HG02852 (cell line): ENCODE measurements around the gene PAPSS2.
A peak's percentile ranks its signal among the peaks of the same experiment; 100 is the strongest.
"Not testable (repeated sequence)": the region's sequence is repeated elsewhere in the genome, so short reads cannot be mapped to it uniquely, and the experiment has no call there.

ENCODE experiments used
- ATAC-seq: cut with Tn5 transposase; IDR thresholded peaks from one replicate; pipeline ENCODE4 v1.9.1; 2021; ENCODE audit warnings: mild to moderate bottlenecking, moderate library complexity; ENCODE audit not compliant: unreplicated experiment

PAPSS2 gene

DNA sequence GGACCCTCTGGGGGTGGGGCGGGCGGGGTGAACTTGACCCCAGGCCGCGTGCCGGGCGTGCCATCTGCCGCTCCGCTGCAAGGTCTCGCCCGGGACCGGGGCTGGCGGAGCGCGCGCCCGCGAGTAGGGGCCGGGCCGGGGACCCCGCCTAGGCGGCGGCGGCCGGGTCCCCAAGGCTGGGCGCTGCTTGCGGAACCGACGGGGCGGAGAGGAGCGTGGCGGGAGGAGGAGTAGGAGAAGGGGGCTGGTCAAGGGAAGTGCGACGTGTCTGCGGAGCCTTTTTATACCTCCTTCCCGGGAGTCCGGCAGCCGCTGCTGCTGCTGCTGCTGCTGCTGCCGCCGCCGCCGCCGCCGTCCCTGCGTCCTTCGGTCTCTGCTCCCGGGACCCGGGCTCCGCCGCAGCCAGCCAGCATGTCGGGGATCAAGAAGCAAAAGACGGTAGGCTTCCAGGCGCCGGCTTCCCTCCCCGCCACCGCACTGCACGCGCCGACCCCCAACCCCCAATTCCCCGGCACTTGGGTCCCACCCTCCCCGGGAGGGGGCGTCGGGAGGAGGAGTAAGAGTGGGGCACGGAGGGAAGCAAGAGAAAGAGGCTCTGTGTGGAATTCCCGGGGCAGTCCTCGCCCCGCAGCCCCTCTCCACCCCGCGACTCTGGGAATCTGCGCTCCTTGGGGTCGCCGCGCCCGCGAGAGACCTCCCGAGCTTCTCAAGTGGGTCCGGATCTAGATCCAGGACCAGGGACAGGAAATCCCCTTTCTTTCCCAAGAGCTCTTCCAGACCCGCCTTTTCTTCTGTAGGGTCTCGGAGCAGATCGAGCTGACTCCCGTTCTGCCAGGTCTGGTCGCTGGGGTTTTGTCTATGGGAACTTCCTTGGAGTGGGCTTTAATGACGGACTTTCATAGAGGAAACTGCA is at the start of gene PAPSS2:
Gene PAPSS2, plus strand, starts transcription at position 308 of the 913 bp plus-strand sequence. Its CDS starts 104 bp downstream, at position 412.
- ATAC-seq = no peak

DNA sequence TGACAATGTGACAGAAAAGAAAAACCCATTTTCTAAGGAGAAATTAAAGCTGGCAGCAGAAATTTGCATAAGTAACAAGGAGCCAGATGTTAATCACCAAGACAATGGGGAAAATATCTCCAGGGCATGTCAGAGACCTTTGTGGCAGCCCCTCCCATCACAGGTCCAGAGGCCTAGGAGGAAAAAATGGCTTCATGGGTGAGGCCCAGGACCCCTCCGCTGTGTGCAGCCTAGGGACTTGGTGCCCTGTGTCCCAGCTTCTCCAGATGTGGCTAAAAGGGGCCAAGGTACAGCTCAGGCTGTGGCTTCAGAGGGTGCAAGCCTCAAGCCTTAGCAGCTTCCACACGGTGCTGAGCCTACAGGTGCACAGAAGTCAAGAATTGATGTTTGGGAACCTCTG is 48.3 kb upstream of the PAPSS2 start:
- not testable (repeated sequence) for ATAC-seq

DNA sequence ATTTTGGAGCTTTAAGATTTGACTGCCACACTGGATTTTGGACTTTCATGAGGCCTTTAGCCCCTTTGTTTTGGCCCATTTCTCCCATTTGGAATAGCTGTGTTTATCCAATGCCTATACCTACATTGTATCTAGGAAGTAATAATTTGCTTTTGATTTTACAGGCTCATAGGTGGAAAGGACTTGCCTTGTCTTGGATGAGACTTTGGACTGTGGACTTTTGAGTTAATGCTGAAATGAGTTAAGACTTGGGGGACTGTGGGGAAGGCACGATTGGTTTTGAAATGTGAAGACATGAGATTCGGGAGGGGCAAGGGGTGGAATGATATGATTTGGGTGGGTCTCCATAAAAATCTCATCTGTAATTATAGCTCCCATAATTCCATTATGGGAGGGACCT is 47.6 kb upstream of the PAPSS2 start:
- ATAC-seq = no peak

DNA sequence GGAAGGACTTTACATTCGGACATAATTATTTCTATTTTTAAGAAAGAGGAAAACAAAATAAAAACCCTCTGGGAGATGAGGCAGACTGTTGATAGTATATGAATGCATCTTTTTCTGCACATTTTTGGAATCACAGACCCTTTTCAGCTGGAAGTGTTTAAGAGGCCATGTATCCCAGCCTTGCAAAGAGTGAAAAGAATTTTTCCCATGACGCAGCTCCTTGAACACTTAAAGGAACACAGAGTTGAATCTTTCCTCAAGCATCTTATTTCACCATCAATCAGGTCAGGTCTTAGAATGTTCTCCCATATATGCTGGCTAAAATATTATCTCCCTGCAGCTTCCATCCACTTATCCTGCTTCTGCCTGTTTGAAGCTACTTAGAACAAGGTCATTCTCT is 45.9 kb upstream of the PAPSS2 start:
- no peak for ATAC-seq

DNA sequence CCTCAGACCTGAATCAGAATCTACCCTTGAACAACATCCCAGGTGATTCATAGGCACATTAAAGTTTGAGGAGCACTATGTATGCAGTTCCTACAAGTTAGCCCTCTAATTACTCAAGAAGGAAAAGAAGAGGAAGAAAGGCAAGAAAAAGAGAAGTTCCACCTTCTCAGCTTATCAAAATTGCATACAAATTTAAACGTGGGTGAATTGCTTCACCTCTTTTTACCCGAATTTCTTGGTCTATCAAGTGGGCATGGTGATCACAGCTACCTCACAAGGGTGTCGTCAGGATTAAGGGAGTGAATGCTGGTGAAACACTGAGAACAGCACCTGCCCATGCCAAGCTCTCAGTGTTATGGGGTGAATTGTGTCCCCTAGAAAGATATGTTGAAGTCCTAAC is 43.8 kb upstream of the PAPSS2 start:
- no peak for ATAC-seq

DNA sequence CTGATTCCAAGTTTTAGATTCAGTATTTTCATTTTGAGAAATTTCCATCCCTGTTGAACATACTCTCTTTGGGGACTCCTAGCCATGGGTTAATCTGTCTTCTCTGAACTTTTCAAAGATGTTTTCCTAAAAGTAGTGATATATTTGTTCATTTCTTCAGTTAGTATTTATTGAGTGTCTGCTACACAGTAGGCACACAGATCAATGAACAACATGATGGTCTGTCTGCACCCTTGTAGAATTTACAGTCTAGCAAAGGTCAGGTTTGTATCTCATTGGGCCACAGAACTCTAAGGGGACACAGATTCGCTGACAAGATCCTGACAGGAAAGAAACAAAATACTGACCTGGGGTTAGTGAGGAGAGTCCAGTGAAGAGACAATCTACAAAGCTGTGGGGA is 42.2 kb upstream of the PAPSS2 start:
- no peak for ATAC-seq

DNA sequence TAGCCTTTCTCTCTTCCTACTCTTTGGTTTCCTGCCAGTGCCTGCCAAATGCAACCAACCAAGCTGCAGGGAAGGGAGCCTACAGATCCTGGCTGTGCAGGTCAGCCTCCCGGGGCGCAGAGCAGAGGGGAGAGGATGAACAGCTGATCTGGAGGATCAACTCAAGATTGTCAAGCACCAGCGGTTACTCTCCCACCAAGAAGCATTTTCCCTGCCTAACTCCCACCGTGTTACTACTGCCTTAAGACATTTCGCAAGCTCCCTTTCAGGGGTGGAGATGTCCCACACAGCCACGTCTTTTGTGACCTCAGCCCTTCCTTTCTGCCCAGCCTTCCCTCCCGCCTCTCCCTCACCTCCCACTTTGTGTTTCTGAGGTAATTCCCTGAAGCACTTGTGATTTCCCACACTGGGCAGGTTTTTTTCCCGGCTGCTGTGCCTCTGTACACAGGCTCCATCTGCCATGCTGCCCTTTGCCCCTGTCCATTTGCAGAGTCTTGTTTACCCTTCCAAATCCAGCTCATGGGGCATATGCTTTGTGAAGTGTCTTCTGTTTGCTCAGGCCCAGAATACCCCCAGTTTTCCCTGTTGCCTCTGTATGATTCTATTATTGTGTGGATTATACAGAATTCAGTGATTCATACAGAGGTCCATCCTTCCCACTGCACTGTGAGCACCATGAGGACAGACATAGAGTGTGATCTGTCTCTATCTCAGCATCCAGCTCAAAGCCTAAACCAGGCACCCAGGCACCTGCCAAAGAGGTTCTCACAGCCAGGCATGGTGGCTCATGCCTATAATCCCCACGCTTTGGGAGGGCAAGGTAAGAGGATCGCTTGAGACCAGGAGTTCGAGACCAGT is 40.9 kb upstream of the PAPSS2 start:
- no peak for ATAC-seq

DNA sequence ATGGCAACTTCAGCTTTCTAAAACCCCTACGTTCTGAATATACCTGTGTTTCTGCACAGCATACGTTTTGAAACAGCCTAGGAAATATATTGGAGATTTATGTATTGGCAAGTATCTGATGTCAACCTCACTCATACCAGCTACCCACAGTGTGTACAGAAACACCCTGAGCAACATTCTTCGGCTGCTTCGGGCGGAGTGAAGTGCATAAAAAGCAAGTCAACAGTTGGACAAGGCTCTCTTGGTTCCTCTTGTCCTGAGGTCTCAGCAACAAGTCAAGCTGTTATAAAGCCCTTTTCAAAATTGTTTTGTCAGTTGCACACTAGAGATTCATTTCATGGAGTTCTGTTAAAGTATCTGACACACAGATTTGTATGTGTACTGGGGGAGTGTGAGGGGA is 40.0 kb upstream of the PAPSS2 start:
- no peak for ATAC-seq

DNA sequence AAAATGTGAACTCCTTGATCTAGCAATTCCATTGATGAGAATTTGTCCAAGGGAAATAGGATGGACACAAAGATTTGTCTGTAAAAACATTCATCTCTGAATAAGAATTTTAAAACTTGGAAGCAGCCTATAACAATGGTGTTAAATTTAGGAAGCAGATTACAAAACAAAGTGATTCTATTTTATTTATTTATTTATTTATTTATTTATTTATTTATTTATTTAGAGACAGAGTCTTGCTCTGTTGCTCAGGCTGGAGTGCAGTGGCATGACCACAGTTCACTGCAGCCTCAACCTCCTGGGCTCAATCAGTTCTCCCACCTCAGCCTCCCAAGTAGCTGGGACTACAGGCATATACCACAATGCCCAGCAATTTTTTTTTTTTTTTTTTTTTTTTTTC is 38.2 kb upstream of the PAPSS2 start:
- ATAC-seq = not testable (repeated sequence)

DNA sequence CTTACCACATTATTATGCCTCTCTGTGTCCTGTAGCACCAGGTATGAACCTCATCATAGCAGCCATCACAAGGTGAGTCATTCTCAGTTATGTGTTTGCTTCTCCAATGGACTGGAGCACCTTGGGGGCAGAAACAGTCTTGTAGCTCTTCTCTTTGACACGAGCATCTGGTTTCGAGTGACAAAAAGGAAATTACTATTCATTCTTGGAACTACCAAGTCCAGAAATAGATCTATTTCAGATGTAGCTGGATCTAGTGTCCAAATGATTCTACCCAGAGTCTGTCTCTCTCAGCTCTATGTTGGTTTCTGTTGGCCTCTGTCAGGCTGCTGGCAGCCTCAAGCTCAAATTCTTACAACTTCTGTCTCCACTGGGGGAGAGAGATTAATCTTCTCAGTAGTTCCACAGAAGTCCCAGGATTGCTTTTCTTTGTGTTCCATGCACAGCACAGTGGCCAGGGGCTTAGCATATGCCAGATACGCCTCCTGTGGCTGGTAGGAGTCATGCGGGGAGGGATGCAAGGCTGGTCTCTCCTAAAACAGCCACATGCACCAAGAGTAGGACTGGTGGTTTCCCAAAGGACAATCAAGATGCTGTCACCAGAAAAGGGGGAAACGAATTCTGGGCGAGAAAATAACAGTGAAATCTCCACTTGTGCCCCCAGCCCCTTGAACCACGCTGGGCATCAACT is 37.2 kb upstream of the PAPSS2 start:
- ATAC-seq = peak; percentile 76

DNA sequence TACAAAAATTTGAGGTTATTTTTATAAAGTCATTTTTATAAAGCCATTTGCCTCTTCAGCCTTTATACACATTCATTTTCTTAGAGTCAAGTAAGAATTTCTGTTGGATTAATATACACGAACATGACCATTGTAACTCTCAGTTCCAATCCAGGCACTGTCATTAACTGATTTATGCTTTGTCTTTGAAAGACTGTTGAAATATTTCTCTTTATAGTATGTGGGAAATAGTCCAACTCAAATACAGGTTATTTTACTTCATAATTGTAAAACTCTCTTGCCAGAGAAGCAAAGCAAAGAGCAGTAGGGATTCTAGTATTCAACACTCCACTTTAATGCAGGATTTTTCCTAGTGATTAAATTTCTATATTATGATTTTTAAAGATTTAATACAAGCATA is 36.5 kb upstream of the PAPSS2 start:
- ATAC-seq = no peak

DNA sequence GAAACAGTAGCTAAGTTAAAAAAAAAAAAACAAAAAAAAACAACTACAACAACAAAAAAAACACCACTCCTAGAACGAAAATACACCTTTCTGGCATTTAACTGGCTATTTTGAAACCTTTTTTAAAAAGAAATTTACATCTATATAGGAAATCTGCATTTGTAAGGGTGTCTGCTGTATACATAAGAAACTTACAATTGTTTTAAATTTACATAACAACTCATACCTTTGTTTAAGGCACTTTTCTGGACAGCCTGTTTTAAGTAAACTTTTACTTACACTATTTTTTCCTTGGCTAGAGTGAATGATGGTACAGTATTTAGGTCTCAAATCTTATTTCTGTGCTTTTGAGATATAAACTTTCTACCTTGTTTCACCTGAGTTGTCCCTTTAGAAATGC is 34.0 kb upstream of the PAPSS2 start:
- no peak for ATAC-seq

DNA sequence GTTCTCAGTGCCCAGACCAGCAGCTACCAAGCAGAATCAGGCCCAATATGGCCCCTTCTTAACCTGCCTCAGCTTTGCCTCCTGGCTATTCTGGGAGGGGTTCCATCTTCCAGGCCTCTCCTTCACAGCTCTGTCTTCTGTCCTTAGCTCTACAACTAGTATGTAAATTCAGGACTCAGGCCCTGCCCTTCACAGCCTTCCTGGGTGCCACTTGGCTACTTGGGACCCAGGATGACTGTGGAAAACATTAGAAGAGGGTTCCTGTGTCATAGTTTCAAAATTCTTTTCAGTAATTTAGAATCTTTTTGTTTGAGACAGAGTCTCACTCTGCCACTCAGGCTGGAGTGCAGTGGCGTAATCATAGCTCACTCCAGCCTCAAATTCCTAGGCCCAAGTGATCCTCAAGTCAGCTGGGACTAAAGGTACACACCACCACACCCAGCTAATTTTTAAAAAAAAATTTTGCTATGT is 33.2 kb upstream of the PAPSS2 start:
- ATAC-seq = no peak

DNA sequence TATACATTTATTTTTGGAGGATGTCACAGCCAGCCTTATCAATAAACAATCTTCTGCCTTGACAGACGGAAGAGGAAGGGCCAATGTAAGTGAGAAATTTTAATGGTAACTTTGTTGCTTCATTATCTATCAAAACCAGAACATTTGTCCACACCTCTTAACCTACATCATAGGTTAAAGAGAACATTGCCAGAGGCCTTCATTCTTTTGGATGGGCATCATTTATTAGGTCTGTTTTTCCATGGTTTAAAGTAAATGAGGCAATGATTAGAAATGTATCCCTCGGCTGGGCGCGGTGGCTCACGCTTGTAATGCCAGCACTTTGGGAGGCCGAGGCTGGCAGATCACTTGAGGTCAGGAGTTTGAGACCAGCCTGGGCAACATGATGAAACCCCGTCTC is 29.5 kb upstream of the PAPSS2 start:
- no peak for ATAC-seq

DNA sequence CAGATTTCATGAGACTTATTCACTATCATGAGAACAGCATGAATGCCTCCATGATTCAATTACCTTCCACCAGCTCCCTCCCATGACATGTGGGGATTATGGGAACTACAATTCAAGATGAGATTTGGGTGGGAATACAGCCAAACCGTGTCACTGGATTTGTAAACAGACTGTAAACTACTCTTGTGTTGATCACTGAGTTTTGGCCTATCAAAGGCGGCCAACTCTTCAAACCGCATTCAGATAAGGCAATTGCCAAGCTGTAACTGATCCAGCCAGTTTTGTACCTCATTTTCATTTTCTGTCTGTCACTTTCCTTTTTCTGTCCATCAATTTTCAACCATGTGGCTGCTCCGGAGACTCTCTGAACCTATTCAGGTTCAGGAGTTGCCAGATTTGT is 27.2 kb upstream of the PAPSS2 start:
- no peak for ATAC-seq

DNA sequence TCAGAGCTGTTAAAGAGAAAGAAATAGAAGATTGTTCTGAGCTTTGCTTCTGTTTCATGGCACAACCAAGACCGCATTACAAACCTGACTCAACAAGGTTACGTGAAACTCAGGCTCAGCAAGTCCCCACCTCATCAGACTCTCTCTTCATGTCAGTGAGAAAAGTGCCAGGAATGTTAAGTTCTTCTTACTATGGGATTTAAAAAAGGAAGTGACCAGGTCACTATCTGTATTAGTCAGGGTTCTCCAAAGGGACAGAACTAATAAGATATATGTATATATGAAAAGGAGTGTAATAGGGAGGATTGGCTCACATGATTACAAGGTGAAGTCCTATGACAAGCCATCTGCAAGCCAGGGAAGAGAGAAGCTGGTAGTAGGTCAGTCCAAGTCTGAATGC is 25.4 kb upstream of the PAPSS2 start:
- ATAC-seq = no peak

DNA sequence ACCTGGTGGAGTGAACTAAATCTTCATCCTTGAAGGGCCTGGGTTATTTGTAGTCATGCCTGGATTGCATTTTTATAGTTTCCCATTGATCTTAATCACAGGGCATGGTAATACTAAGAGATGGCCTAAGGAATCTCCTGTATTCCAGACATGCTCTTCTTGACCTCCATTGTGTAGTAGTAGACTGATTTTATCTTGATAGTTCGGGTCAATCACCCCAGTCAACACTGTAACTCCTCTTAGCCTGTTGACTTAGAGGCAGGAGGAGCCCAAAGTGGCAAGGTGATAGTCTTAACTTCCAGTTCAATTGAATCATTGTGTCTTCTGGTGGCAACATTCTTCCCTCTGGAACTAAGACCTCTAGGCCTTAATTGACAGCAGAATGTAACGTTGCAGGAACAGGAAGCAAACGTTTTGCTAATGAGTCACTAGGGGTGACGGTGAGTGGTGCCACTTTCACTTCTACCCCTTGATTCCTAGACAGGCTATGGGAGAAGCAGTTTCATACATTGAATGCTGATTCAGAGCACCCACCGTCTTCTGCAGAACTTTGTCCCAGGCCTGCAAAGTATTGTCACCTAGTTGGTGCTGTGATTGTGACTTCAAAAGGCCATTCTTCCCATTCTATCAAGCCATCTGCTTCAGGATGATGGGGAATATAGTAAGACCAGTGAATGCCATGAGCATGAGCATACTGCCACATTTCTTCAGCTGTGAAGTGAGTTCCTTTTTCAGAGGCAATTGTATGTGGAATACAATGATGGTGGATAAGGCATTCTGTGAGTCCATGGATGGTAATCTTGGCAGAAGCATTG is 24.0 kb upstream of the PAPSS2 start:
- ATAC-seq = no peak

DNA sequence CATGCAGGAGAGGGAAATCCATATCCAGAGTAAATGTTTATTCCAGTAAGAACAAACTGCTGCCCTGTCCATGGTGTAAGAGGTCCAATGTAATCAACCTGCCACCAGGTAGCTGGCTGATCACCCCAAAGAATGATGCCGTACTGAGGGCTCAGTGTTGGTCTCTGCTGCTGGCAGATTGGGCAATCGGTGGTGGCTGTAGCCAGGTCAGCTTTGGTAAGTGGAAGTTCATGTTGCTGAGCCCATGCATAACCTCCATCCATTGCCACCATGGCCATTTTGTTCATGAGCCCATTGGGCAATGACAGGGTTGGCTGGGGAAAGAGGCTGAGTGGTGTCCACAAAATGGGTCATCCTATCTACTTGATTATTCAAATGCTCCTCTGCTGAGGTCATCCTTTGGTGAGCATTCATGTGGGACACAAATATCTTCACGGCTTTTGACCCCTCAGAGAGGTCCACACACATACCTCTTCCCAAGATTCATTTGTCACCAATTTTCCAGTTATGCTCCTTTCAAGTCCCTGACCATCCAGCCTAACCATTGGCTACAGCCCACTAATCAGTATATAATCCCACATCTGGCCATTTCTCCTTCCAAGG is 23.3 kb upstream of the PAPSS2 start:
- no peak for ATAC-seq

DNA sequence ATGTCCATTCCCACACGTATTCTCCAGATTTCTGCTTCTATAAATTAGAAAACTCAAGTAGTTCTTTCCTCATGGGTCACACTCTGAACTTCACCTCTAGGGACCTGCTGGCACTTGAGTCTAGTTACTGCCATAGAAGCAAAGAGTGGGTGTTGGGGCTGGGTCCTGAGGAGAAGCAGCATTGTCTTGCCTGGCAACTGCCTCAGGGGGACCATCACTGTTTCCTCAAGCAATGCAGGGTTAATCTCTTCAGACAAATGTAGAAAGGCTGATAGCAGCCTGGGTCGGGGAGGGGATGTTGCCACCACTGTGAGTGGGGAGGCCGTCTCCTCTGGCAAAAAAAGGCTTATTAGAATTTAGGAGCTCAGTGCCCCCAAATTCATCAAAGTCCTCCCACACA is 20.2 kb upstream of the PAPSS2 start:
- no peak for ATAC-seq

DNA sequence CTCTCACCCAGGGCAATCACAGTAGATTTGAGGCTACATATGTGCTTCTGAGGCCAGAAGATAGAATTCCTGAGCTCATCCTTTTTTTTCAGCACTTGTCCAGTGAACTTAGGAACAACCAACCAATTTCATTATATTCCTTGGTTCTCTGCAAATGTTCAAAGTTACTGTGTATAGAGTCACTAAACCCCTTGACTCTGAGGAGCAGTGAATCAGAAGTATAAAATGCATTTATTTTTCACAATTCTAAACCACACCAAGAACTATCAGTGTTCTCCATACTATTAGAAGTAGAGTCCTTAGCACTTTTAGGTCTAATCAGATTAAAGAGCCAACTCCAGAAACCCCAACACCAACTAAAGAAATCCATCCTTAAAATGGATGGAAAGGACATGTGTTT is 19.6 kb upstream of the PAPSS2 start:
- no peak for ATAC-seq
